D721Med (cell line): ENCODE results near the gene ADAM33.

Source experiments
- DNase-seq: peaks from one replicate; pipeline ENCODE4 v3.0.0; 2011; ENCODE audit warnings: low spot score; ENCODE audit not compliant: insufficient read length
- FAIRE-seq: peaks from 2 replicates; lab custom pipeline; 2011; peaks lifted over from hg19 to GRCh38; lab: Jason Lieb, UNC
- CTCF ChIP-seq: IDR thresholded peaks from 2 replicates; pipeline ENCODE4 v1.5.1; 2012; ENCODE audit warnings: mild to moderate bottlenecking, control low read depth; ENCODE audit not compliant: insufficient read depth; ENCODE audit errors: missing control alignments

ADAM33 gene

GRCh38 chr20:3679749-3680700 lies 1.8 kb downstream of the ADAM33 start:
- DNase-seq, result no peak
- FAIRE-seq, result no peak
- TF ChIP-seq CTCF, result no peak

- TF ChIP-seq CTCF, result no peak
- no peak for FAIRE-seq
Measured at GRCh38 chr20:3678856-3679720, 2.7 kb downstream of the ADAM33 start.

GRCh38 chr20:3678198-3678597 lies 3.6 kb downstream of the ADAM33 start:
- TF ChIP-seq CTCF, result no peak
- no peak for FAIRE-seq

More at GRCh38 chr20:3678856-3679720, 2.7 kb downstream of the ADAM33 start:
- no peak for DNase-seq

GRCh38 chr20:3677733-3678132 lies 4.1 kb downstream of the ADAM33 start:
- no peak for DNase-seq
- FAIRE-seq, result no peak
- TF ChIP-seq CTCF, result no peak

More at GRCh38 chr20:3678198-3678597, 3.6 kb downstream of the ADAM33 start:
- no peak for DNase-seq

GRCh38 chr20:3674995-3675900 lies 6.6 kb downstream of the ADAM33 start:
- DNase-seq (no peak), FAIRE-seq (no peak)
- TF ChIP-seq CTCF, result no peak

GRCh38 chr20:3674447-3674846 lies 7.4 kb downstream of the ADAM33 start:
- DNase-seq (no peak), FAIRE-seq (no peak)
- no peak for TF ChIP-seq CTCF
